WERI-Rb-1 (cell line): ENCODE results near the gene SYNPO.

Source experiments
- DNase-seq: peaks from one replicate; pipeline ENCODE4 v3.0.0-alpha.2; 2020
- H3K27ac ChIP-seq: fragments of 250-450 bp; sonication (Bioruptor Pico); 2 replicates; pipeline ENCODE4 v1.5.1; 2020; ENCODE audit warnings: mild to moderate bottlenecking, moderate library complexity
- H3K27me3 ChIP-seq: fragments of 250-450 bp; sonication (Bioruptor Pico); 2 replicates; pipeline ENCODE4 v1.5.1; 2021; ENCODE audit warnings: mild to moderate bottlenecking, low read depth, moderate library complexity; ENCODE audit not compliant: insufficient read depth, severe bottlenecking
- H3K36me3 ChIP-seq: fragments of 250-450 bp; sonication (Bioruptor Pico); 2 replicates; pipeline ENCODE4 v1.5.1; 2020; ENCODE audit warnings: mild to moderate bottlenecking, moderate library complexity
- H3K4me3 ChIP-seq: 2 replicates; pipeline ENCODE4 v1.5.1; 2011; ENCODE audit warnings: low read depth, mild to moderate bottlenecking, control low read depth, low read length
- H3K9me3 ChIP-seq: fragments of 250-450 bp; sonication (Bioruptor Pico); 2 replicates; pipeline ENCODE4 v1.5.1; 2021; ENCODE audit warnings: mild to moderate bottlenecking, moderate library complexity; ENCODE audit not compliant: severe bottlenecking
- CTCF ChIP-seq: IDR thresholded peaks from 2 replicates; pipeline ENCODE4 v1.5.1; 2011; ENCODE audit warnings: low read depth, mild to moderate bottlenecking, control low read depth, inconsistent platforms, low read length

Gene SYNPO

GRCh38 chr5:150604894-150605440, 35.5 kb upstream of the SYNPO start:
- DNase-seq = no peak
- H3K27me3 ChIP-seq = no peaks in the 10 kb centered on the region
- no peaks in the 10 kb centered on the region for H3K9me3 ChIP-seq
- no peaks in the 10 kb centered on the region for H3K36me3 ChIP-seq
- no peak for TF ChIP-seq CTCF
- H3K4me3 ChIP-seq = no peak overlapping the region
- no peak overlapping the region for H3K27ac ChIP-seq

- no peak overlapping the region for H3K4me3 ChIP-seq
- DNase-seq = no peak
- no peaks in the 10 kb centered on the region for H3K27me3 ChIP-seq
- H3K27ac ChIP-seq = no peak overlapping the region
- H3K36me3 ChIP-seq = no peaks in the 10 kb centered on the region
- no peak for TF ChIP-seq CTCF
- H3K9me3 ChIP-seq = no peaks in the 10 kb centered on the region
Measured at GRCh38 chr5:150605546-150605945, 34.9 kb upstream of the SYNPO start.

- H3K27ac ChIP-seq = no peak overlapping the region
- no peaks in the 10 kb centered on the region for H3K27me3 ChIP-seq
- H3K4me3 ChIP-seq = no peak overlapping the region
- no peak for DNase-seq
- no peaks in the 10 kb centered on the region for H3K9me3 ChIP-seq
- no peaks in the 10 kb centered on the region for H3K36me3 ChIP-seq
- no peak for TF ChIP-seq CTCF
Measured at GRCh38 chr5:150606476-150606875, 34.0 kb upstream of the SYNPO start.

GRCh38 chr5:150607105-150607504, 33.4 kb upstream of the SYNPO start:
- no peaks in the 10 kb centered on the region for H3K36me3 ChIP-seq
- H3K27me3 ChIP-seq = no peaks in the 10 kb centered on the region
- no peak for DNase-seq
- H3K27ac ChIP-seq = no peak overlapping the region
- TF ChIP-seq CTCF = no peak
- no peak overlapping the region for H3K4me3 ChIP-seq
- no peaks in the 10 kb centered on the region for H3K9me3 ChIP-seq

GRCh38 chr5:150607991-150608390, 32.5 kb upstream of the SYNPO start:
- H3K9me3 ChIP-seq = no peaks in the 10 kb centered on the region
- no peaks in the 10 kb centered on the region for H3K36me3 ChIP-seq
- DNase-seq = no peak
- H3K4me3 ChIP-seq = no peak overlapping the region
- TF ChIP-seq CTCF = no peak
- no peak overlapping the region for H3K27ac ChIP-seq
- H3K27me3 ChIP-seq = no peaks in the 10 kb centered on the region

- no peaks in the 10 kb centered on the region for H3K9me3 ChIP-seq
- no peak for TF ChIP-seq CTCF
- H3K36me3 ChIP-seq = no peaks in the 10 kb centered on the region
- H3K4me3 ChIP-seq = no peak overlapping the region
- H3K27ac ChIP-seq = no peak overlapping the region
- H3K27me3 ChIP-seq = no peaks in the 10 kb centered on the region
- DNase-seq = no peak
Measured at GRCh38 chr5:150608991-150609390, 31.5 kb upstream of the SYNPO start.
